GM20431 (cell line): ENCODE results near the gene YWHAQ.

Source experiments
- in situ Hi-C: fragments of 300-500 bp; cut with MseI, MboI; formaldehyde crosslinking; loops from one replicate; pipeline ENCODE4 v1.15.0; 2020; ENCODE audit warnings: low sequenced_read_pairs; ENCODE audit not compliant: unreplicated experiment

YWHAQ gene

DNA sequence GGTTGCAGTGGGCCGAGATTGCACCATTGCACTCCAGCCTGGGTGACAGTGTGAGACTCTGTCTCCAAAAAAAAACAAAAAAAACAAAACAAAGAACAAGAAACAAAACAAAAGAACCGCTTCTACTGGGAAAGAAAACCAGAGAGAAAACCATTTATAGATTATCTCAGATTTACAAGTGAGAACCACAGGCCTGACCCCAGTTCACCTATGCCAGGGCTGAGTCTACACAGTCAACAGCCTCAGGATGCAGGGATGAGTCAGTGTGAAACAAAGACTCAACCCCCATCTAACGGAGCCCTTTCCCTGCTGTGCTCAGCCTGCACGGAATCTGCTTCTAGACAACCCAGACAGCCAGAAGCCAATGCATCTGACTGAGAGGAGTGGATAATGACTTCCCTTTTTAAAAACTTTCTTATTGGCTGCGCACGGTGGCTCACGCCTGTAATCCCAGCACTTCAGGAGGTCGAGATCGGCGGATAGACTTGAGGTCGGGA, 25.5 kb upstream of the YWHAQ start:
- in situ Hi-C loops = no loop called here

GRCh38 chr2:9655441-9656269, 24.9 kb upstream of the YWHAQ start:
- in situ Hi-C loops = no loop called here

GRCh38 chr2:9654452-9655100, 23.8 kb upstream of the YWHAQ start:
- in situ Hi-C loops = no loop called here

- in situ Hi-C loops = no loop called here
Measured at GRCh38 chr2:9653485-9654271, 22.9 kb upstream of the YWHAQ start.

- in situ Hi-C loops = no loop called here
Measured at GRCh38 chr2:9652898-9653479, 22.2 kb upstream of the YWHAQ start.

- in situ Hi-C loops = no loop called here
Measured at GRCh38 chr2:9652267-9652666, 21.5 kb upstream of the YWHAQ start.

DNA sequence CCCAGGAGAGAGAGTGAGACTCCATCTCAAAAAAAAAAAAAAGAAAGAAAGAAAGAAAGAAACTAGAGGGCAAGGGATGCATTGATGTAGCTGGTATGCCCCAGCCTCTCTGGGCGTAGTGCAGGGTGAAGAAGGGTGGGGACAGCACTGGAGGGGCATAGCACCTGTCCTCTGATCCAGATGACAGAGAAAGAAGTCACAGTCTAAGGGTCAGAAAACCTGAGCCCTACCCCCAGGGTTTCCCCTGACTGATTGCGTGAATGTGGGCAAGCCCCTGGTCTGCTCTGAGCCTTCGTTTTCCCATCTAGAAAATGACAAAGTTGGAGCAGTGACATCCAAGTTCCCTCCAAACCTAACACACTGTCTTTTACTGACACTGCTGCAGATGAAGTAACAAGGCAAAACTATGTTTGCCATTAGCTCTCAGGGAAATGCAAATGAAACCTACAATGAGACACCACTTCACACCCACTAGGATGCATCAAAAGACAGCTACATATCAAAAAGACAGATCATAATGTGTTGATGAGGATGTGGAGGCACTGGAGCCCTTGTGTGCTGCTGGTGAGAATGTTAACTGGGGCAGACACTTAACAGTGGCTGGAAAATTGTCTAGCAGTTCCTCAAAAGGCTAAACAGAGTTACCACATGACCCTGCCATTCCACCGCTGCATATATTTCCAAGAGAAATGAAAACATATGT, 19.5 kb upstream of the YWHAQ start:
- in situ Hi-C loops = no loop called here

DNA sequence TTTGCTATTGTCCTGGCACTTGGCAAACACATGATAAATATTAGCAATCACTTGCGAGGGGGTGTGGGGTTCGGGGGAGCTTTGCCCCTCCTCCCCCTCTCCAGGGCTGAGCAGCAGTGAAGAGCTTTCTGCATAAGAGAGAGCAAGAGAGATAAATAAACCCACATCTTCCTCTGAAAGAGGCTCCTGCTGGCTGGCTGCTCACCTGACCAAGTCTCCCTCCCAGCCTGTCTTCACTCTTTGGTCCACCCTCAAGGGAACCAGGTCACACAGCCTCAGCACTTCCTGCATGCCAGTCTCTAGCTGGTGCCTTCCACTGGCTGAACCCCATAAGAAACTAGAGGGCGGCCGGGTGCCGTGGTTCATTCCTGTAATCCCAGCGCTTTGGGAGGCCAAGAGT, 18.5 kb upstream of the YWHAQ start:
- in situ Hi-C loops = no loop called here

DNA sequence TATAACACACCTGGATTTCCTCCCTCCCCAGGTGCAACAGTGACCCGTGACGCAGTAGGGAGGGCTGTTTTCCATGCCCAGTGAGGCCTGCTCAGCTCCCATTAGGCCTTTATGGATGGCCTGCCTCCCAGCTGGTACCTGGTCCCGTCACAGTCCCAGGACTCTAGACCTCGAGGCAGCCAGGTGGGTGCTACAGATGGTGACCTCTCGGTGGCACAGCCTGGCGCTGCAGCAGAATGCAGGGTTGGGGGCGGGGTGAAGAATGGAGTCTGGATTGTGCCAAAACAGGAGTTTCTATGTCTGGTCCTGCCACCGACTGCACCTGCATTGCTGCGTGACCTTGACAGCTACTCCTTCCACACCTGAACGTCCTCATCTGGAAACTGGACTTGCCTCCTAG, 18.0 kb upstream of the YWHAQ start:
- in situ Hi-C loops = no loop called here

- in situ Hi-C loops = no loop called here
Measured at GRCh38 chr2:9647884-9648283, 17.1 kb upstream of the YWHAQ start.

- in situ Hi-C loops = no loop called here
Measured at GRCh38 chr2:9646196-9647030, 15.6 kb upstream of the YWHAQ start.

GRCh38 chr2:9644603-9645002, 13.8 kb upstream of the YWHAQ start:
- in situ Hi-C loops = no loop called here

DNA sequence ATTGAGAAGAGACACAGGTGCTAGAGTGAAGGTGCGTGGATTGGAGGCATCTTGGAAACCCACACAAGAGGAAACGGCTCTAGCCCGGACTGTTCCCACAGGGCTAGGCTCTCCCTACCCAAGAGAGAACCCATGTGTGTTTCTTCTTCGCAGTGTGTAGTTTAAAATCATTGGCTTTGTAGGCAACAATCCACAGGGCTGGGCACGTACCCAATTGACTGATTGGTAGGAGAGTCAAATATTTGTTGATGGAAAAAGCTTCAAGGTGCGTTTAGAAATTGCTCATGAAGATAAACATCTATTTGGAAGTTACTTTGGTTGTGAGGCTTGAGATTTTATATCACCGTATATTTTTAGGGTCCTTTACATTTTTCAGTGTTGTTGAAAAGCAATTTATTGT, 13.2 kb upstream of the YWHAQ start:
- in situ Hi-C loops = no loop called here

- in situ Hi-C loops = no loop called here
Measured at GRCh38 chr2:9641641-9642040, 10.8 kb upstream of the YWHAQ start.

- in situ Hi-C loops = no loop called here
Measured at GRCh38 chr2:9640403-9641104, 9.8 kb upstream of the YWHAQ start.

GRCh38 chr2:9639740-9640343, 9.0 kb upstream of the YWHAQ start:
- in situ Hi-C loops = no loop called here

GRCh38 chr2:9639000-9639602, 8.3 kb upstream of the YWHAQ start:
- in situ Hi-C loops = no loop called here

DNA sequence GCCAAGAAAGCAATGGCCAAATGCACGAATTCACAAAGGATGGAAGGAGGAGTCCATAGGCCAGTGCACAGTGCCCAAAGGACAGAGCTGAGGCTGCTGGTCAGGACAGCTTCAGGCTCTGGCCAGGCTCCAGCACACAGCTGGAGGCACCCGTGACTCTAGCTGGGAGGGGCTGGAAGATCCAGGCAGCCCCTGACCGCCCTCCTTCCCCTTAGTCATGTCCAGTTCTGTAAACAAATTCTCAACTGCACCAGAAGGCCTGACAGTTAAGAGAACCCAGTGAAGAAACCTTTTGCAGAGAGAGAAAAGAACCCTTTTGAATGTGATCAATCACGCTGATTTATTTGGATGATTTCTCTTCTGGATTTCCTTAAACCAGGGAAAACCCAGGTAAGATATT, 7.7 kb upstream of the YWHAQ start:
- in situ Hi-C loops = no loop called here
